BE2C (cell line): Measurements from ENCODE around the gene AAMDC.

Source experiments
- DNase-seq: peaks from one replicate; pipeline ENCODE4 v3.0.0-alpha.2; 2020
- H3K27me3 ChIP-seq: fragments of 250-450 bp; sonication (Bioruptor Pico); 2 replicates; pipeline ENCODE4 v1.5.1; 2020; ENCODE audit warnings: mild to moderate bottlenecking
- H3K36me3 ChIP-seq: fragments of 250-450 bp; sonication (Bioruptor Pico); 2 replicates; pipeline ENCODE4 v1.5.1; 2020; ENCODE audit warnings: mild to moderate bottlenecking
- H3K4me1 ChIP-seq: fragments of 250-450 bp; sonication (Bioruptor Pico); 2 replicates; pipeline ENCODE4 v1.5.1; 2020
- H3K4me3 ChIP-seq: 2 replicates; pipeline ENCODE4 v1.5.1; 2011; ENCODE audit warnings: low read depth, low read length
- H3K9me3 ChIP-seq: fragments of 250-450 bp; sonication (Bioruptor Pico); 2 replicates; pipeline ENCODE4 v1.5.1; 2020
- TF ChIP-seq, protein P1 (sequence below): IDR thresholded peaks from 2 replicates; pipeline ENCODE4 v1.5.1; 2012; ENCODE audit warnings: mild to moderate bottlenecking, low read depth, low read length

Gene AAMDC

DNA sequence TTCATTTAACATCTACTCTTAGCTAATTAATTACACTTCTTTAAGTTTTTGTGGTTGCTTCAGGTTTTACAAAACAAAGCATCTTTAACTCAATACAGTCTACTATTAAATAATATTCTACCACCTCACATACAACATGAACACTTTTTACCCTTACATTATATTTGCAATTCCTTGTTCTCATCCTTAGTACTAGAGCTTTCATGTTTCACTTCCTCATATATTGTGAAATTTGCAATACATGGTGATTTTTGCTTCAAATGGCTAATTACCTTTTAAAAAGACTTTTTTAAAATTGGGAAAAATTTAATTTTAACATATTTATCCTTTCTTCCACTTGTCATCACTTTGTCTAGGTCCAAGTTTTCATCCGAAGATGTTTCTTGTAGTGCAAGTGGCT is 37.9 kb upstream of the AAMDC start:
- no peak overlapping the region for H3K4me3 ChIP-seq
- TF ChIP-seq, protein P1, sequence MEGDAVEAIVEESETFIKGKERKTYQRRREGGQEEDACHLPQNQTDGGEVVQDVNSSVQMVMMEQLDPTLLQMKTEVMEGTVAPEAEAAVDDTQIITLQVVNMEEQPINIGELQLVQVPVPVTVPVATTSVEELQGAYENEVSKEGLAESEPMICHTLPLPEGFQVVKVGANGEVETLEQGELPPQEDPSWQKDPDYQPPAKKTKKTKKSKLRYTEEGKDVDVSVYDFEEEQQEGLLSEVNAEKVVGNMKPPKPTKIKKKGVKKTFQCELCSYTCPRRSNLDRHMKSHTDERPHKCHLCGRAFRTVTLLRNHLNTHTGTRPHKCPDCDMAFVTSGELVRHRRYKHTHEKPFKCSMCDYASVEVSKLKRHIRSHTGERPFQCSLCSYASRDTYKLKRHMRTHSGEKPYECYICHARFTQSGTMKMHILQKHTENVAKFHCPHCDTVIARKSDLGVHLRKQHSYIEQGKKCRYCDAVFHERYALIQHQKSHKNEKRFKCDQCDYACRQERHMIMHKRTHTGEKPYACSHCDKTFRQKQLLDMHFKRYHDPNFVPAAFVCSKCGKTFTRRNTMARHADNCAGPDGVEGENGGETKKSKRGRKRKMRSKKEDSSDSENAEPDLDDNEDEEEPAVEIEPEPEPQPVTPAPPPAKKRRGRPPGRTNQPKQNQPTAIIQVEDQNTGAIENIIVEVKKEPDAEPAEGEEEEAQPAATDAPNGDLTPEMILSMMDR, result no peak
- H3K4me1 ChIP-seq, result no peaks in the 10 kb centered on the region
- H3K27me3 ChIP-seq, result no peaks in the 10 kb centered on the region
- H3K9me3 ChIP-seq, result no peaks in the 10 kb centered on the region
- H3K36me3 ChIP-seq, result no peaks in the 10 kb centered on the region; the same call in 1 of the 2 replicates
- no peak for DNase-seq

DNA sequence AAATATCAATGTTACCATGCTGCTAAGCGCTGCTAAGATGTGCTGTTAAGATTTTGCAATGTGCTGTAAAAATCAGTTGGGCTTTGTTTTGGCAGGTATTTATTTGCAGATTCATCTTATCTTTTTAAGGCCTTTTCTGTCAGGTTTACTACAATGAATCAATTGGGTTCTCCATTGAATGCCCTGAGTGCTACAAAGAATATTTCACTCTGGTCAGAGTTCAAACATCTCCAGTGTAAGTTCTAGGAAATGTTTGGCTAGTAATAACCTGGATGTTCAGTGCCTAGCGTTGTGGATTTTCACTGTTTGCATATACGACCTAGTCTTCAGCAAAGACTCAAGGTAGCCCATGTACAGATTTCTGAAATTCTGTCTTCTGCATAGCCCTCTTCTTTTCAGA is 36.4 kb upstream of the AAMDC start:
- DNase-seq, result no peak
- no peaks in the 10 kb centered on the region for H3K4me1 ChIP-seq
- no peak overlapping the region for H3K4me3 ChIP-seq
- H3K9me3 ChIP-seq, result no peaks in the 10 kb centered on the region
- TF ChIP-seq, protein P1, result no peak
- no peaks in the 10 kb centered on the region; the same call in 1 of the 2 replicates for H3K36me3 ChIP-seq
- no peaks in the 10 kb centered on the region for H3K27me3 ChIP-seq

DNA sequence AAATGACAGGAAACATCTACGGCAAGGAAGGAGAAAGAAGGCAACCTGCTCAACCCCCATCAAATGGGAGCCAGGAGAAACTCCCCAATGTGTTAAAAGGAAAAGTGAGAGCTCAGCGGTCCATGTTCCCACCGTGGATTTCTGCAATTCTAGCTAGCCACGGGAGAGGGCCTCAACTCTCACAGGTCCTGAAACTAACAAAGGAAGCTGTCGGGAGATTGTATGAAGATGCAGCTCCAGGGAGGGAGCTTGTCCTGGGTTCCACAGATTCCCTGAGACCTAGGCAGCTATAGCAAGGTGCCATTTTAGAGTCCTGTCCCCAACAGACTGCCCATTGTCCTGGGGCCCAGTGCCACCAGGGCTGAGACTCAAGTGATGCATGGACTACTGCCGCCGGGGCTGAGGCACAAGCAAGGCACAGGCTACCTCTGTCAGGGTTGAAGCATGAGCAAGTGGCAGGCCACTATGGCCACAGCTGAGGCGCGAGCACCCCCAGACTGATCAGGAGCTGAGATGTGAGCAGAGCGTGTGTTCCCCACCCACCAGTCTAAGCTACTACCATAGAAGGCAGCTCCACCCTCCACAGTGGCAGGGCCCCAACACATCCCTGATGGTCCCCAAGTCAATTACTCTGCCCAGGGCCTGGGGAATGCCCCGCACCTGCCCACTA is 31.7 kb upstream of the AAMDC start:
- no peak for DNase-seq
- no peaks in the 10 kb centered on the region for H3K27me3 ChIP-seq
- H3K4me3 ChIP-seq, result no peak overlapping the region
- TF ChIP-seq, protein P1, result no peak
- H3K4me1 ChIP-seq, result no peaks in the 10 kb centered on the region
- H3K9me3 ChIP-seq, result no peaks in the 10 kb centered on the region; the same call in 1 of the 2 replicates
- no peaks in the 10 kb centered on the region; the same call in none of the 2 replicates for H3K36me3 ChIP-seq

DNA sequence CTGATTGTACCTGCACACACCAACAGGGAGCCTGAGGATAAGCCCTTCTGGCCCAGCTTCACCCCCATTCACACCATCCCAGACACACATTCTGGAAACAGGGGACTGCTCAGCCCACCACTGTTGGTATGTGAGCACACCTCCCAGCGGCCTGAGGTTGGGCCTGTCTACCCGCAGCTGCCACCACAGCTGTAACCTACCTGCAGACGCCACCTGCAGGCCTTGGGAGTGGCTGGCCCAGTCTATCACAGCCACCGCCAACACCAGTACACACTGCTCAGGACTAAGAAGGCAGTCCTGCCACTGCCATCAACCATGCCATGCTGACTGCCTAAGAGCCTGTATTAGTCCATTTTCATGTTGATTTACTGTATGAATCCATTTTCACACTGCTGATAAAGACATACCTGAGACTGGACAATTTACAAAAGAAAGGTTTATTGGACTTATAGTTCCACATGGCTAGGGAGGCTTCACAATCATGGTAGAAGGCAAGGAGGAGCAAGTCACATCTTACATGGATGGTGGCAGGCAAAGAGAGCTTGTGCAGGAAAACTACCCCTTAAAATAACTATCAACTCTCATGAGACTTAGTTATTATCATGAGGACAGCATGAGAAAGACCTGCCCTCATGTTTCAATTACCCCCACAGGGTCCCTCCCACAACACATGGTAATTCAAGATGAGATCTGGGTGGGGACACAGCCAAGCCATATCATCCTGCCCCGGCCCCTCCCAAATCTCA is 31.0 kb upstream of the AAMDC start:
- H3K4me3 ChIP-seq, result no peak overlapping the region
- no peaks in the 10 kb centered on the region for H3K4me1 ChIP-seq
- H3K27me3 ChIP-seq, result no peaks in the 10 kb centered on the region
- TF ChIP-seq, protein P1, result no peak
- no peaks in the 10 kb centered on the region; the same call in 1 of the 2 replicates for H3K9me3 ChIP-seq
- no peak for DNase-seq
- no peaks in the 10 kb centered on the region; the same call in none of the 2 replicates for H3K36me3 ChIP-seq

DNA sequence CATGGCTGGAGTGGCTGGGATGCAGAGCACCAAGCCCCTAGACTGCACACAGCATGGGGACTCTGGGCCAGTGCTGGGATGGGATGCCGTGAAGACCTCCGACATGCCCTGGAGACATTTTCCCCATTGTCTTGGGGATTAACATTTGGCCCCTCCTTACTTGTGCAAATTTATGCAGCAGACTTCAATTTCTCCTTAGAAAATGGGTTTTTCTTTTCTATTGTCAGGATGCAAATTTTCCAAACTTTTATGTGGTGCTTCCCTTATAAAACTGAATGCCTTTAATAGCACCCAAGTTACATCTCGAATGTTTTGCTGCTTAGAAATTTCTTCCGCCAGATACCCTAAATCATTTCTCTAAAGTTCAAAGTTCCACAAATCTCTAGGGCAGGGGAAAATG is 29.6 kb upstream of the AAMDC start:
- Histone ChIP-seq H3K4me3 (no peak overlapping the region), H3K27me3 (no peaks in the 10 kb centered on the region), H3K4me1 (no peaks in the 10 kb centered on the region), H3K36me3 (no peaks in the 10 kb centered on the region; the same call in none of the 2 replicates), H3K9me3 (no peaks in the 10 kb centered on the region; the same call in 1 of the 2 replicates)
- DNase-seq, result no peak
- TF ChIP-seq, protein P1, result no peak

DNA sequence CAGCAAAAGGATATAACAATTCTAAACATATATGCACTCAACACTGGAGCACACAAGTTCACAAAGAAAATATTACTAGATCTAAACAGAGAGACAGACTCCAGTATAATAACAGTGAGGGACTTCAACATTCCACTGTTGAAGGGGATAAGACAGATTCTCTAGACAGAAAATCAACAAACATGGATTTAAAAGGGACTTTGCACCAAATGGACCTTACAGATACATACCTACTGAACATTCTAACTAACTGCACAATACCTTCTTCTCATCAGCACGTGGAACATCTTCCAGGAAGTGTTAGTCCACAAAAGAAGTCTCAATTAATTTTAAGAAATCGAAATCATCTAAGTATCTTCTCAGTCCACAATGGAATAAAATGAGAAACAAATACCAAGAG is 27.0 kb upstream of the AAMDC start:
- TF ChIP-seq, protein P1, result no peak
- H3K36me3 ChIP-seq, result peaks cover 5% of the 10 kb centered on the region
- H3K9me3 ChIP-seq, result no peaks in the 10 kb centered on the region; the same call in 1 of the 2 replicates
- no peaks in the 10 kb centered on the region for H3K27me3 ChIP-seq
- DNase-seq, result no peak
- H3K4me1 ChIP-seq, result no peaks in the 10 kb centered on the region
- H3K4me3 ChIP-seq, result no peak overlapping the region
